ENCODE results near the gene HERC3.

Gene HERC3

GRCh38 chr4:88756149-88756548 is 163.9 kb downstream of the HERC3 start:
- DNase-seq (ENCODE audit: low read depth), result no peak
- no peak for TF ChIP-seq CTCF (IDR thresholded peaks at IDR 0.05; ENCODE audit: control insufficient read depth, insufficient read depth, low read depth, low read length, missing control alignments)

GRCh38 chr4:88757067-88757466 is 164.8 kb downstream of the HERC3 start:
- no peak for DNase-seq (ENCODE audit: low read depth)
- no peak for TF ChIP-seq CTCF (IDR thresholded peaks at IDR 0.05; ENCODE audit: control insufficient read depth, insufficient read depth, low read depth, low read length, missing control alignments)
- H3K4me3 ChIP-seq (ENCODE audit: control insufficient read depth, low read depth, low read length), result no peak overlapping the region

More at GRCh38 chr4:88756149-88756548, 163.9 kb downstream of the HERC3 start:
- no peak overlapping the region for H3K4me3 ChIP-seq (ENCODE audit: control insufficient read depth, low read depth, low read length)

GRCh38 chr4:88757776-88758175 is 165.5 kb downstream of the HERC3 start:
- no peak for DNase-seq (ENCODE audit: low read depth)
- TF ChIP-seq CTCF (IDR thresholded peaks at IDR 0.05; ENCODE audit: control insufficient read depth, insufficient read depth, low read depth, low read length, missing control alignments), result no peak
- no peak overlapping the region for H3K4me3 ChIP-seq (ENCODE audit: control insufficient read depth, low read depth, low read length)

Data from AG09309 (cell line).